Measurements from ENCODE around the gene SPAM1.

DNA sequence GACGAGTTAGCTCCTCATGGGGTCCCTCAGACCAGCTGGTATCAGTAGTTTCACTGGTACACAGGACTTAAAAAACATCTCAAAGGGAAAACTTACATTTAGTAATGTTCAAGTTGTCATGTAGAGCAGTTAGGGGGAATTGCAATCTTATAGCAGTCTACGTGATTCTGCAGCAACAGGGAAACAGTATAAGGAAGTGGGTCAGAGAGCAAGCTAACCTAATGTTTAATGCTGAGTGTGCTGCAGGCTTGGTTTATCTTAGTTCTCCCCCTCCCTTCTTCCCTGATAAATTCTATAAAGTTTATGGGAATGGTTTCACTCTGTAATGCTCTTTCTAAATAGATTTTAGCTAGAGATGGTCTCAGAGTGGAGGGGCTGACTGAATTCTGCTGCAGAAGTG, 11.3 kb downstream of the SPAM1 start:
- TF ChIP-seq POLR2AphosphoS5 (IDR thresholded peaks at IDR 0.05) (no peak), CTCF (IDR thresholded peaks at IDR 0.05) (no peak)

Data from prostate gland (tissue), 2 donors.